ENCODE measurements around the gene TRIM15.

- TF ChIP-seq EZH2 (IDR thresholded peaks at IDR 0.05; ENCODE audit: insufficient read depth, poor library complexity, severe bottlenecking) (no peak), EZH2phosphoT487 (IDR thresholded peaks at IDR 0.05; ENCODE audit: insufficient read depth, low read depth) (no peak)
These were observed 5.4 kb downstream of the TRIM15 start for GRCh38 chr6:30168741-30169140.

All from GM23248 (cell line).